Keratinocyte (primary cell): ENCODE data around the gene PLA2G15. TPM values are rescaled to one million over a fixed set of nuclear protein-coding genes. Genes with fewer than 3 reads are reported as not detected.

ENCODE experiments used
- DNase-seq: peaks from one replicate; pipeline ENCODE4 v3.0.0-alpha.2; 2011; ENCODE audit warnings: low read depth, missing footprints, low spot score
- FAIRE-seq: peaks from 2 replicates; lab custom pipeline; 2011; peaks lifted over from hg19 to GRCh38; lab: Jason Lieb, UNC
- H2AFZ ChIP-seq: 2 replicates; pipeline ENCODE4 v1.6.0; 2012; ENCODE audit warnings: low read length, control low read depth, inconsistent platforms; ENCODE audit not compliant: control insufficient read depth
- H3K27ac ChIP-seq: 2 replicates; pipeline ENCODE4 v1.5.1; 2011; ENCODE audit warnings: low read length; ENCODE audit not compliant: control insufficient read depth, insufficient read depth
- H3K27me3 ChIP-seq: 3 replicates; pipeline ENCODE4 v1.6.0; 2011; ENCODE audit warnings: low read length; ENCODE audit not compliant: control insufficient read depth, insufficient read depth; ENCODE audit errors: extremely low read depth
- H3K36me3 ChIP-seq, 2 experiments: 2 replicates in 1 of 2; 3 replicates in 1 of 2; pipeline ENCODE4 v1.5.1; 2011; ENCODE audit warnings: low read length in 2 of 2, mild to moderate bottlenecking in 1 of 2; ENCODE audit not compliant: control insufficient read depth in 2 of 2, insufficient read depth in 2 of 2; ENCODE audit errors: extremely low read depth in 1 of 2
- H3K4me1 ChIP-seq: 3 replicates; pipeline ENCODE4 v1.5.1; 2011; ENCODE audit warnings: low read length; ENCODE audit not compliant: control insufficient read depth, insufficient read depth; ENCODE audit errors: extremely low read depth
- H3K4me2 ChIP-seq: 3 replicates; pipeline ENCODE4 v1.6.0; 2011; ENCODE audit warnings: low read depth, low read length; ENCODE audit not compliant: control insufficient read depth, insufficient read depth; ENCODE audit errors: extremely low read depth
- H3K4me3 ChIP-seq, 3 experiments: fragments of 200-600 bp in 1 of 3; sonication (generic) in 1 of 3; 2 replicates in 2 of 3; 3 replicates in 1 of 3; pipeline ENCODE4 v1.5.1; 2011 to 2016; ENCODE audit warnings: low read length in 3 of 3, mild to moderate bottlenecking in 3 of 3, control low read depth in 2 of 3, inconsistent platforms in 1 of 3, low read depth in 1 of 3, mixed read lengths in 1 of 3, mixed run types in 1 of 3, moderate library complexity in 1 of 3; ENCODE audit not compliant: control insufficient read depth in 2 of 3, insufficient read depth in 2 of 3; ENCODE audit errors: extremely low read depth in 1 of 3
- H3K79me2 ChIP-seq: 2 replicates; pipeline ENCODE4 v1.6.0; 2012; ENCODE audit warnings: low read length; ENCODE audit not compliant: control insufficient read depth, insufficient read depth
- H3K9ac ChIP-seq: 3 replicates; pipeline ENCODE4 v1.6.0; 2011; ENCODE audit warnings: low read length; ENCODE audit not compliant: control insufficient read depth, insufficient read depth; ENCODE audit errors: extremely low read depth
- H3K9me1 ChIP-seq: 3 replicates; pipeline ENCODE4 v1.6.0; 2011; ENCODE audit warnings: low read length; ENCODE audit not compliant: control insufficient read depth, insufficient read depth; ENCODE audit errors: extremely low read depth
- H3K9me3 ChIP-seq: 2 replicates; pipeline ENCODE4 v1.5.1; 2012; ENCODE audit warnings: low read depth, low read length; ENCODE audit not compliant: control insufficient read depth
- H4K20me1 ChIP-seq: 3 replicates; pipeline ENCODE4 v1.6.0; 2011; ENCODE audit warnings: low read length; ENCODE audit not compliant: control insufficient read depth, insufficient read depth; ENCODE audit errors: extremely low read depth
- EZH2 ChIP-seq: IDR thresholded peaks from one replicate; pipeline ENCODE4 v1.6.1; 2012; ENCODE audit warnings: inconsistent platforms, mild to moderate bottlenecking, low read length, moderate library complexity
- dilution Hi-C: fragments of 300-500 bp; cut with MboI; formaldehyde crosslinking; loops from one replicate; pipeline ENCODE4 v1.7.0; 2020; ENCODE audit warnings: low sequenced_read_pairs; ENCODE audit not compliant: extremely low pct_ligation_motif_present
- polyA plus RNA-seq, 5 experiments: library from polyadenylated mRNA; depleted of rRNA in 3 of 5; stranded (reverse) in 3 of 5; stranded (forward) in 1 of 5; unstranded in 1 of 5; fragments of >200 nt; gene quantifications; 1 replicate in 1 of 5; 2 replicates in 3 of 5; 3 replicates in 1 of 5; pipeline versions ENCODE4 v1.2.1 to v1.2.3, GENCODE V29; 2011 to 2012; ENCODE audit warnings: missing spikeins in 2 of 5, low read depth in 1 of 5, low replicate concordance in 1 of 5
- TF ChIP-seq, protein P1 (sequence below), 3 experiments: IDR thresholded peaks in 1 of 3; conservative IDR thresholded peaks in 1 of 3; optimal IDR thresholded peaks in 1 of 3; 2 replicates in 2 of 3; 3 replicates in 1 of 3; pipeline versions ENCODE3 to v1.5.1; 2011; ENCODE audit warnings: low read length in 3 of 3, mild to moderate bottlenecking in 3 of 3, moderate library complexity in 2 of 3, control low read depth in 1 of 3, inconsistent platforms in 1 of 3; ENCODE audit not compliant: insufficient read depth in 2 of 3; ENCODE audit errors: extremely low read depth in 1 of 3

Gene PLA2G15
- polyA plus RNA-seq, 1 donor (not counting 4 experiments of a cell fraction or from before 2014, with no cell fraction given): 9.2 TPM

DNA sequence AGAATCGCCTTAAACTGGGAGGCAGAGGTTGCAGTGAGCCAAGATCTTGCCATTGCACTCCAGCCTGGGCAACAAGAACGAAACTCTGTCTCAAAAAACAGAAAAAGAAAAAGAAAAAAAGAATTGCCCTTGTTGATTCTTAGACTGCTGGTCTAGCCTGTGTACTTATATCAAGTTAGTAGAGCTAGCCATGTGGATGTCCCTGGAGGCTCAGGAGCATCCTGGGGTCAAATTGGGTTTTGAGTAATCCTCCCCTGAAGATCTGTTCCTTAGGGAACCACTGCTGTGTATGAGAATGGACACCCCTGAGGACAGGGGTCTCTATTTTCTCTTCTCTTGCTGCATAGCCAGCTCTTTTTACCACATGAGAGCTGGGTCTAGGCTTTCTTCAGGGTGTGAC, 44.0 kb downstream of the PLA2G15 start:
- TF ChIP-seq EZH2: no peak
- TF ChIP-seq, protein P1, sequence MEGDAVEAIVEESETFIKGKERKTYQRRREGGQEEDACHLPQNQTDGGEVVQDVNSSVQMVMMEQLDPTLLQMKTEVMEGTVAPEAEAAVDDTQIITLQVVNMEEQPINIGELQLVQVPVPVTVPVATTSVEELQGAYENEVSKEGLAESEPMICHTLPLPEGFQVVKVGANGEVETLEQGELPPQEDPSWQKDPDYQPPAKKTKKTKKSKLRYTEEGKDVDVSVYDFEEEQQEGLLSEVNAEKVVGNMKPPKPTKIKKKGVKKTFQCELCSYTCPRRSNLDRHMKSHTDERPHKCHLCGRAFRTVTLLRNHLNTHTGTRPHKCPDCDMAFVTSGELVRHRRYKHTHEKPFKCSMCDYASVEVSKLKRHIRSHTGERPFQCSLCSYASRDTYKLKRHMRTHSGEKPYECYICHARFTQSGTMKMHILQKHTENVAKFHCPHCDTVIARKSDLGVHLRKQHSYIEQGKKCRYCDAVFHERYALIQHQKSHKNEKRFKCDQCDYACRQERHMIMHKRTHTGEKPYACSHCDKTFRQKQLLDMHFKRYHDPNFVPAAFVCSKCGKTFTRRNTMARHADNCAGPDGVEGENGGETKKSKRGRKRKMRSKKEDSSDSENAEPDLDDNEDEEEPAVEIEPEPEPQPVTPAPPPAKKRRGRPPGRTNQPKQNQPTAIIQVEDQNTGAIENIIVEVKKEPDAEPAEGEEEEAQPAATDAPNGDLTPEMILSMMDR (optimal IDR thresholded peaks at IDR 0.05 in 1 of 3, IDR thresholded peaks at IDR 0.05 in 1 of 3, conservative IDR thresholded peaks at IDR 0.05 in 1 of 3; ENCODE audit: extremely low read depth in 1 of 3, insufficient read depth in 2 of 3, low read length in 3 of 3): no peak
- H3K36me3 ChIP-seq: peaks cover 26 to 31% of the 10 kb centered on the region in 2 experiments
- no peaks in the 10 kb centered on the region for H3K9me3 ChIP-seq
- peaks cover 5% of the 10 kb centered on the region for H3K79me2 ChIP-seq
- H3K27me3 ChIP-seq: no peaks in the 10 kb centered on the region
- no peak overlapping the region for H3K4me3 ChIP-seq
- FAIRE-seq (no peak), DNase-seq (no peak)
- no peak overlapping the region for H3K27ac ChIP-seq
- no peak overlapping the region for H2AFZ ChIP-seq
- H3K9me1 ChIP-seq: peaks cover 3% of the 10 kb centered on the region
- no peak overlapping the region for H3K4me2 ChIP-seq
- dilution Hi-C loops: no loop called here
- H3K4me1 ChIP-seq: peaks cover 11% of the 10 kb centered on the region
- H3K9ac ChIP-seq: no peak overlapping the region
- no peaks in the 10 kb centered on the region for H4K20me1 ChIP-seq

DNA sequence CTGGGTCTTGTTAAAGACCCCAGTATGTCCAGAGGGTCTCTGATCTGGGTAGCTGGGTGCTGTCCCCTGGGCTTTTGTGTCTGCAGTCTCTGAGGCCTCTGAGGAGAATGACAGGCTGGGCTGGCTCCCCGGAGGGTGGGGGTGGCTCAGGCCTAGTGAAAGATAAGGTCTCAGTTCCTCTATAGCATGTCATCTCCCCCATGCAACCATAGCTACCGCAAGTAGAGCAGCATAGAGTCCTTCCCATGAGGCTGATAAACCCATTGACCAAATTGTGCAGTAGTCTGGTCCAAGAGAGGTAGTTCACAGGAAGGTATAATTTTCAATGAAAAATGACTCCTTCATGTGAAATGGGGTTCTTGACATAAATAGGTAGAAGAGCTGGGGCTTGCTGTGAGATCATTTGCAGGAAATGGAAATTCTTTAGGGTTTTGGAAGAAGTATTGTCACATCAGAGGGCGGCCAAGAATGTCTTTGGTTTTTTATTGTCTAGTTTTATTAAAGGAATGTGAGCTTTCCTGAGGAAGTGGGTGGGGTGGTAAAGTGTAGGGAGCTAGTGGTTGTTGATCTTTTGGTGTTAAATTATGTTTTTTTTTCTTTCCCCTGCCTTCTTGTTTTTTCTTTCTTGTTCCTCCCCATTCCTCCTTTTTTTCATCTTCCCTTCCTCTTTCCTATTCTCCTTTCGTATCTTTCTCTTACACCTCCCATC, 44.6 kb downstream of the PLA2G15 start:
- H3K79me2 ChIP-seq: peaks cover 5% of the 10 kb centered on the region
- no peaks in the 10 kb centered on the region for H3K9me3 ChIP-seq
- H3K36me3 ChIP-seq: peaks cover 28% of the 10 kb centered on the region in 2 experiments
- H3K27me3 ChIP-seq: no peaks in the 10 kb centered on the region
- peaks cover 11% of the 10 kb centered on the region for H3K4me1 ChIP-seq
- H3K9me1 ChIP-seq: peaks cover 3% of the 10 kb centered on the region
- dilution Hi-C loops: no loop called here
- H3K9ac ChIP-seq: no peak overlapping the region
- no peak overlapping the region for H3K27ac ChIP-seq
- DNase-seq (no peak), FAIRE-seq (no peak)
- no peak overlapping the region for H3K4me2 ChIP-seq
- no peak overlapping the region for H3K4me3 ChIP-seq
- no peak overlapping the region for H2AFZ ChIP-seq
- H4K20me1 ChIP-seq: no peaks in the 10 kb centered on the region
- TF ChIP-seq, protein P1 (optimal IDR thresholded peaks at IDR 0.05 in 1 of 3, IDR thresholded peaks at IDR 0.05 in 1 of 3, conservative IDR thresholded peaks at IDR 0.05 in 1 of 3; ENCODE audit: extremely low read depth in 1 of 3, insufficient read depth in 2 of 3, low read length in 3 of 3): no peak
- TF ChIP-seq EZH2: no peak
